HepG2 (cell line): ENCODE results near the gene SEMA3B. TPM values are rescaled to one million over a fixed set of nuclear protein-coding genes. Genes with fewer than 3 reads are reported as not detected.

Experiments used
- BHLHE40 ChIP-seq: IDR thresholded peaks from 2 replicates; pipeline ENCODE4 v1.6.1; 2011; ENCODE audit warnings: low read length, improper control_type of control experiment
- CEBPB ChIP-seq: IDR thresholded peaks from 2 replicates; pipeline ENCODE4 v1.6.1; 2011; ENCODE audit warnings: low read depth, low read length, improper control_type of control experiment, borderline replicate concordance
- IRF1 ChIP-seq: sonication (generic); formaldehyde crosslinking; IDR thresholded peaks from 2 replicates; pipeline ENCODE4 v1.4.0; 2020; ENCODE audit warnings: low read depth, mild to moderate bottlenecking, missing genetic modification reagents
- ISX ChIP-seq: sonication (generic); formaldehyde crosslinking; conservative IDR thresholded peaks from 2 replicates; pipeline ENCODE4 v1.5.0; 2020; ENCODE audit warnings: missing genetic modification reagents
- NFAT5 ChIP-seq: sonication (generic); formaldehyde crosslinking; IDR thresholded peaks from 2 replicates; pipeline ENCODE4 v1.4.0; 2020; ENCODE audit warnings: missing genetic modification reagents
- PHF5A ChIP-seq: IDR thresholded peaks from one replicate; pipeline ENCODE4 v1.6.1; 2018; ENCODE audit warnings: low read depth, missing genetic modification reagents; ENCODE audit not compliant: unreplicated experiment
- RELA ChIP-seq: sonication (generic); formaldehyde crosslinking; IDR thresholded peaks from 2 replicates; pipeline ENCODE4 v1.4.0; 2020; ENCODE audit warnings: missing genetic modification reagents
- RORA ChIP-seq: sonication (generic); formaldehyde crosslinking; IDR thresholded peaks from 2 replicates; pipeline ENCODE4 v1.5.0; 2020; ENCODE audit warnings: mild to moderate bottlenecking, missing genetic modification reagents, moderate library complexity
- SKIL ChIP-seq: sonication (generic); formaldehyde crosslinking; IDR thresholded peaks from 2 replicates; pipeline ENCODE4 v1.8.0; 2022; ENCODE audit warnings: missing genetic modification reagents, mild to moderate bottlenecking, moderate library complexity, borderline replicate concordance
- SP5 ChIP-seq: IDR thresholded peaks from 2 replicates; pipeline ENCODE4 v1.6.1; 2016; ENCODE audit warnings: low read depth, borderline replicate concordance
- TCF7 ChIP-seq: sonication (generic); IDR thresholded peaks from 2 replicates; pipeline ENCODE4 v1.6.1; 2016; ENCODE audit warnings: antibody characterized with exemption, low read depth
- YEATS4 ChIP-seq: sonication (generic); formaldehyde crosslinking; IDR thresholded peaks from 2 replicates; pipeline ENCODE4 v1.4.0; 2020; ENCODE audit warnings: missing genetic modification reagents, borderline replicate concordance
- ZNF44 ChIP-seq: sonication (generic); formaldehyde crosslinking; IDR thresholded peaks from 2 replicates; pipeline ENCODE4 v1.5.1; 2020; ENCODE audit warnings: mild to moderate bottlenecking, missing genetic modification reagents
- ZNF570 ChIP-seq: sonication (generic); formaldehyde crosslinking; IDR thresholded peaks from 2 replicates; pipeline ENCODE4 v1.4.0; 2020; ENCODE audit warnings: mild to moderate bottlenecking, missing genetic modification reagents, borderline replicate concordance
- ZSCAN25 ChIP-seq: sonication (generic); formaldehyde crosslinking; IDR thresholded peaks from 2 replicates; pipeline ENCODE4 v1.8.0; 2022; ENCODE audit warnings: mild to moderate bottlenecking, missing genetic modification reagents
- ZZZ3 ChIP-seq: sonication (generic); formaldehyde crosslinking; IDR thresholded peaks from 2 replicates; pipeline ENCODE4 v1.4.0; 2020; ENCODE audit warnings: missing genetic modification reagents, mild to moderate bottlenecking, borderline replicate concordance
- polyA plus RNA-seq, 8 experiments: library from polyadenylated mRNA; depleted of rRNA in 3 of 8; stranded (reverse) in 7 of 8; unstranded in 1 of 8; fragments of >200 nt; fragmentation: Illumina TruSeq in 4 of 8; extraction: Trizol in 4 of 8; gene quantifications; 2 replicates each; pipeline versions ENCODE4 v1.2.1 to v1.2.3, GENCODE V29; 2011 to 2016; ENCODE audit warnings: low read depth in 4 of 8, missing spikeins in 1 of 8, mixed read lengths in 1 of 8; ENCODE audit not compliant: insufficient read depth in 1 of 8
- total RNA-seq, 5 experiments: library from RNA; depleted of rRNA; stranded (reverse); fragments of >200 nt; fragmentation: Illumina TruSeq; extraction: Trizol; gene quantifications; 2 replicates each; pipeline ENCODE4 v1.2.3, GENCODE V29; 2016; ENCODE audit warnings: low read depth in 1 of 5
- TF ChIP-seq, protein P1 (sequence below), 2 experiments: sonication (generic) in 1 of 2; formaldehyde crosslinking in 1 of 2; IDR thresholded peaks; 2 replicates each; pipeline versions ENCODE4 v1.4.0 to v1.6.1; 2018 to 2020; ENCODE audit warnings: missing genetic modification reagents in 2 of 2, borderline replicate concordance in 1 of 2, low read depth in 1 of 2, mild to moderate bottlenecking in 1 of 2, missing biosample characterization in 1 of 2

Gene SEMA3B
- total and polyA plus RNA-seq, 2 of the 13 experiments (the other 11 are each of a cell fraction or from before 2014, with no cell fraction given): 93.2 to 158 TPM

DNA sequence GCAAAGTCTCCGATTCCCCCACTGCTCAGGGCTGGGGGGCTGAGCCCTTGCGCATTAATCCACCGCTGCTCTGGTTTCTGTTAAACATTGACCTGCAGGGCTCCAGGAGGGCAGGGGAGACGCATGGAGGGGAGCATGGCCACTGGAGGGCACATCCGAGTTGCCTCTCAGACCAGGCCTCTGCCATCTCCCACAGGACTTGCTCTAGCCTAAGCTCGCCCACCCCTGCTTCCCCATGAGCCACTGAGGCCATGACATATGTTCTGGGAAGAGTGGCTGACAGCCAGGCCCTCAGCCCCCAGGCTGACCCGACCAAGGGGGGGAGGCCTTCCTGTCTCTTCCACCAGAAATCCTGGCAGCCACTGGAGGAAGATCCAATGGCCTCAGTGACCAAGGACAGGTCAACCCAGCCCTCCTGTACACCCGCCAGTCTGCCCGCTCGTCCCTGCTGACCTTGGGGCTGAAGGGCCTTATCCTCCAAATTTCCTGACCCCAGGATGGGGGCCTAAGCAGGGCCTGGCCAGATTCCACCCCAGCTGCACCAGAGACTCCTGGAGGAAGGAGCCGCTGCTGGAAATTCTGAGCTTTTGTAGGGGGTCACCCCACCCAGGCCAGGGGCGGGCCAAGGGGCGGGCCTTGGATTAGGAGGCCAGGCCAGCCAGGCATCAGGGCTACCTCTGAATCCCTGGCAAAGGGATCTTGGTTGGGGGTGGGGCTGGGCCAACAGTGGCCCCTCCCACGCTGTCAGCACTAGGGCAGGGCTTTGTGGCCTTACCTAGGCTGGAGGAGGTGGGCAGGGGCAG, 34.3 kb downstream of the SEMA3B start, which contains the start of gene HYAL1 (continued):
- TF ChIP-seq SKIL (CRISPR knock-in tag): no peak
- TF ChIP-seq, protein P1, sequence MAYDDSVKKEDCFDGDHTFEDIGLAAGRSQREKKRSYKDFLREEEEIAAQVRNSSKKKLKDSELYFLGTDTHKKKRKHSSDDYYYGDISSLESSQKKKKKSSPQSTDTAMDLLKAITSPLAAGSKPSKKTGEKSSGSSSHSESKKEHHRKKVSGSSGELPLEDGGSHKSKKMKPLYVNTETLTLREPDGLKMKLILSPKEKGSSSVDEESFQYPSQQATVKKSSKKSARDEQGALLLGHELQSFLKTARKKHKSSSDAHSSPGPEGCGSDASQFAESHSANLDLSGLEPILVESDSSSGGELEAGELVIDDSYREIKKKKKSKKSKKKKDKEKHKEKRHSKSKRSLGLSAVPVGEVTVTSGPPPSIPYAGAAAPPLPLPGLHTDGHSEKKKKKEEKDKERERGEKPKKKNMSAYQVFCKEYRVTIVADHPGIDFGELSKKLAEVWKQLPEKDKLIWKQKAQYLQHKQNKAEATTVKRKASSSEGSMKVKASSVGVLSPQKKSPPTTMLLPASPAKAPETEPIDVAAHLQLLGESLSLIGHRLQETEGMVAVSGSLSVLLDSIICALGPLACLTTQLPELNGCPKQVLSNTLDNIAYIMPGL (CRISPR knock-in tag; IDR thresholded peaks at IDR 0.05; ENCODE audit: borderline replicate concordance in 1 of 2, low read depth in 1 of 2): peak; percentile 82 to 93
- TF ChIP-seq ISX (CRISPR knock-in tag): no peak; the same call in 1 of the 2 replicates
- TF ChIP-seq TCF7: no peak
- TF ChIP-seq RORA (CRISPR knock-in tag): no peak
- 0 out of 2 replicates have a peak, but pooled peaks have one; percentile 13 for TF ChIP-seq ZNF44 (CRISPR knock-in tag)
- no peak for TF ChIP-seq ZZZ3 (CRISPR knock-in tag)
- TF ChIP-seq SP5: peak; percentile 76
- TF ChIP-seq NFAT5 (CRISPR knock-in tag): 0 out of 2 replicates have a peak, but pooled peaks have one; percentile 30
- TF ChIP-seq ZNF570 (CRISPR knock-in tag): no peak
- TF ChIP-seq CEBPB: no peak
- TF ChIP-seq RELA (CRISPR knock-in tag): no peak; the same call in 1 of the 2 replicates
- TF ChIP-seq YEATS4 (CRISPR knock-in tag): no peak
- TF ChIP-seq BHLHE40: no peak
- no peak for TF ChIP-seq IRF1 (CRISPR knock-in tag)
- TF ChIP-seq PHF5A (CRISPR knock-in tag): no peak
- TF ChIP-seq ZSCAN25: peak; percentile 89; the same call in 1 of the 2 replicates
